IPS DF 19.7 (cell line): ENCODE results near the gene ARMC12.
"Not testable (repeated sequence)": the region's sequence is repeated elsewhere in the genome, so short reads cannot be mapped to it uniquely, and the experiment has no call there.

Experiments used
- DNase-seq: peaks from one replicate; pipeline ENCODE4 v3.0.0-alpha.2; 2013; ENCODE audit warnings: low read depth, low spot score

Gene ARMC12

DNA sequence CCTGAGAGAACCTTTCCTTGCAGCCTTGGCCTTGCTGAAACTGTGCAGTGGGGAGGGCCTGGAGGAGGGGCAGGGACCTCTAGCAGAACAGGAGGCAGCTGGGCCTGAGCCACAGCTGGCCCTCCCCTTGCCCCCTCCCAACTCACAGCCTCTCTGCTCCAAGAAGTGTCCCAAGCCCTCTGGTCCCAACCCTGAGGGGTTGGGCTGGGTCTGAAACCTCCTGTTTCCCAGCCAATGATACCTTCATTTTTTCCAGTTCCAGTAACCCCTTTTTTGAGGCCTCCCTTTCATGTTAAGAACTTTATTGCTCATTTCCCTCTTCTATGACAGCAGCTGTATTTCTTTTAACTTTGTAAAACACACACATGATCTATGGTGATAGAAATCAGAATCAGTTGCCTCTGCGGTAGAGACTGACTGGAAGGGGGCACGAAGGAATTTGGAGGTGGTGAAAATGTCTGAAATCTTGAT lies 17.9 kb upstream of the ARMC12 start:
- no peak for DNase-seq

GRCh38 chr6:35719404-35719829 lies 17.4 kb upstream of the ARMC12 start:
- DNase-seq = no peak

- DNase-seq = no peak
Measured at GRCh38 chr6:35719830-35720733, 16.8 kb upstream of the ARMC12 start.

DNA sequence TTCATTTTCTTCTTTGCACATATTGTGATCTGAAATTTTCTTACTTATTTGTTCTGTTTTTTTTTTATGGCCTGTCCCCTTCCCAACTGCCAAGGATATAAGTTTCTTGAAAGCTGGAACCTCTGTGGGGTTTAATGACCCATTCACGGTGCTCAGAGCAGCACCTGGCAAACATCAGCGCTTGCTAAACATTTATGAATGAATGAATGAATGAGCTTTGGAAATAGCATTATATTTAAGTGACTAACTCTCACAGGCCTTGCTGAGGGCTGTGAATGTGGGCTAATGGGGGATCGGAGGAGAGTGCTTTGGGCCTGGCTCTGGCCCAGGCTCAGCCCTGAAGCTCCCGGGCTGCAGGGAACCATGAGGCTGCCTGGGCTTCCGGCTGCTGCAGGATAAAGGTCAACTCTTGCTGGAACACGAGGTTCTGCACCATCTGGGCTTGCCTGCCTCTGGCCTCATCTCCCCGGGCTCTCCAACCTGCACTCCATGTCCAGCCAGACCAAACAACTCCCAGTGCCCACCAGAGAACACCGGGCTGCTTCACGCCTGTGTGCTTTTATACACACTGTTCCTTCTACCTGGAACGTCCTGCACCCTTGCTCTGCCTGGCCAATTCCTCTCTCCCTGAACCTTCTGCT lies 14.6 kb upstream of the ARMC12 start:
- DNase-seq = no peak

- no peak for DNase-seq
Measured at GRCh38 chr6:35723587-35723986, 13.2 kb upstream of the ARMC12 start.

- no peak for DNase-seq
Measured at GRCh38 chr6:35724059-35724458, 12.8 kb upstream of the ARMC12 start.

GRCh38 chr6:35724471-35724870 lies 12.4 kb upstream of the ARMC12 start:
- DNase-seq = no peak

GRCh38 chr6:35725081-35725708 lies 11.6 kb upstream of the ARMC12 start:
- DNase-seq = no peak

DNA sequence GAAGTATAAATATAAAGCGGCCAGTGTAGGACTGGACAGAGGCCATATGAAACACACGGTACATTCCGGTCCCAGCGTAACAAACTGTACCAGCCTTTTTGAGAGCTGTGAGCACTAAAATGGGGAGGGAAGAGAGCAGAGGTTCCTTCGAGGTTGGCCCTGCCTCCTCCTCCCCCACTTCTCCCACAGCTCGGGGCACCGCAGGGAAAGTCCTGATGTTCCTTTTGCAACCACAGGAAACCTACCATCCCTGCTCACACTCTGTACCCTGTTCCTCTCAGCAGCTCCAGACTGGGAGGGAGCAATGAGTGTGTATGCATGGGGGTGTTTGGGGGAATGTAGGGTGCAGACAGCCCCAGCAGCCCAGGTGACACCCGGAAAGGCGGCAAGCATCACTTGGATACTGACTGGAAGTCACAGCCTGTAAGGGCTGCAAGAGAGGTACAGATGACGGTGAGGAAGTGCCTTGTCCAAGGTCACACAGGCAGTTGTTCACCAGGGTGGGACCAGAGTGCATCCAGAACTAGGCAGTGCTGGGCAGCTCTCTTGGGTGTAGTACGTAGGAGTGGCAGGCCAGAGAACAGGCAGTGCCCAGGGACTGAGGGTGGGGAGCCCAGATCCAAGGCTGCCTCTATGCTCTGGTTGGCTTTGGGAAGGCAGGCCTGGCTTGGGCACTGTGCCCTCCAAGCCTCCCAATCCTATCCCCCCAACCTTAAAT lies 11.0 kb upstream of the ARMC12 start:
- DNase-seq = no peak

GRCh38 chr6:35727231-35727934 lies 9.4 kb upstream of the ARMC12 start:
- DNase-seq = no peak

- DNase-seq = no peak
Measured at GRCh38 chr6:35727935-35728682, 8.7 kb upstream of the ARMC12 start.

GRCh38 chr6:35728683-35729678 lies 7.9 kb upstream of the ARMC12 start:
- no peak for DNase-seq

DNA sequence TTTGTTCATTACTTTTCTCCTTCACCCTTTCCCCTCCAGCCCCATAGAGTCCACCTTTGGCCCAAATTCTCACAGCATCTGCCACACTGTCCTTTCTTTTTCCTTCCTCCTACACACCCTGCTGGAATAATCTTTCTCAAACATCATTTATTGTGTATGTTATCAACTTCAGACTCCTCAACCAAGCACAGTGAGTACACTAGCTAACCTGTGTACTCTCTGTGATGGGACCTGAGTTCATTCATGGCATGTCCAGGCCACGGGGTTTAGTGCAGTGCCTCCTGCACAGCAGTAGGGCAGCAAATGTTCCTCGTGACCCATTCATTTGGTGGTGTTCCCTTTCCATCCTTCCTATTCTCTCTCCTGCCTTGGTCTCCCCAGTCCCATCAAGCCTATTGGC lies 7.1 kb upstream of the ARMC12 start:
- no peak for DNase-seq

DNA sequence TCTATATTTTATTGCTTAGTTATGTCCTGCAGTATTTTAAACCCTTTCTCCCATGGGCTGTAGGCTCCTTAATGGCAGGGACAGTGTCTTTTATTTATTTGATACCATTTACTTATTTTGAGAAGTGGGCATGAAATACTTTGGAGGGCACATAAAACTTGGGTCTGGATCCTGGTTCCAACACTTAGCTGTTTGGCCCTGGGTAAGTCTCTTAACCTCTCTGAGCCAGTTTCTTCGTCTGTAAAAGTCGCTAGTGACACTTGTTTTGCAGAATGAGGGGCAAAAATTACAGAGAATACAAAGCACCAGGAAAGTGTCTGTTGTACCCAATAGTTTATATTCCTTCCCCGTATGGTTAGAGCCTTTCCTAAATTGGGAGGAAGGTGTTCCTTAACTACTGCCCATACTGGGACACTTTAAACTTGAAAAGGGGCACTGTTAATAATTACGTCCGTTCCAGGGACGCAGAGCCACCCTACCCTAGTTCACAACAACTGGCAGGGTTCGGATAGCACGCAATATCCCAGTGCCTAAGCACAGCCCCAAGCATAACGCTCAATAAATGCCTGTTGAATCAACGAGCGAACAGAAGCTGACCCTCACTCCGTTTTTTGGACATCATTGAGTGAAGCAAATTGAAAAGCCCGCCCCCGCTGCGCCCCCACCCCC lies 6.0 kb upstream of the ARMC12 start:
- DNase-seq = no peak

DNA sequence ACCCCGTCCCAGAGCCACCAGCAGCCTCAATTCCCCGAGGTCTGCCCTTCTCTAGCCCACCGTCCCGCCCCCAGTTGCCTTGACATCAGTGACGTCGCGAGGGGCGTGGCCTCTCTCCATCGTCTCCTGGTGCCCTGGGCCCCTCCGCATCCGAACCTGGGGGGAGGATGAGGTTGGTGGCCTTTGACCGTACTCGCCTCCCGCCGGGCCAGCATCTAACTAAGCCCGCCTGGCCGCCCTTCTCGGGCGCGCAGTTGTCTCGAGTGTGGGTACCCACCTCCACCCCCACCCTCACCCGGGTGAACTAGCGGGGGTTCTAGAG lies 5.5 kb upstream of the ARMC12 start:
- no peak for DNase-seq

DNA sequence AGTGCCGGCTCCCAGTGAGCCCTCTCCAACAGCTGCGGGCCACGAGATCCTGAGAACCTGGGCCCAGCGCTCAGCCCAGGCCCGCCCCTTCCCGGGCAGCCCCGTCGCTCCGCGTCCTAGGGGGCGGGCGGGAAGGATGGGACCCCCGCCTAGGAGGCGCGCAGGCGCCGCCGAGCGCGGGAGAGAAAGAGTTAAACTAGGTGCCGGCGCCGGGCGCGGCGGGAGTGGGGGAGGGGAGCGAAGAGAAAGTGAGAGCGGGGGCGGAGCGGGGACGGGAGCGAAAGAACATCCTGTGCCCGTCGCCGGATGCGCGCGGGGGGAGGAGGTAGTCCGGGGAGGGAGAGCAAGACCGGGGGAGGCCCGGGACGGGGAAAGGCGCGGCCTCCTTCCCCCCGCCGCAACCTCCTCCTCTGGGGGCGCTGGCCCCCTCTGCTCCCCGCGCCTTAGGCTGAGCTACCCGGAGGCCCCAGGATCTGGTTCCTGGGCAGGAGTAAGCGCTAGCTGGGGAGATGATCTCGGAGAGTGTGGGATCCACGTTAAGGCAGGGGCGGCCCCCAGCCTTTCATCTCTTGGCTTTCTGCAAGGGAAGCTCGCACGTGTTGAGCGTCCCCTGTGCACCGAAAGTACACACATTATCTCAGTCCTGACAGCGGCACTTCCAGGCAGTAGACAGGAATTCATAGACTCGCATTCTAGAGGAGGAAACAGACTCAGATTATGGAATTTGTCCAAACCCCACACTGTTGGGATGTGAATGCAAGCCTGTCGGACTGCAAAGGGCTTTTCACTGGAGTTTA lies 4.9 kb upstream of the ARMC12 start:
- DNase-seq = no peak

DNA sequence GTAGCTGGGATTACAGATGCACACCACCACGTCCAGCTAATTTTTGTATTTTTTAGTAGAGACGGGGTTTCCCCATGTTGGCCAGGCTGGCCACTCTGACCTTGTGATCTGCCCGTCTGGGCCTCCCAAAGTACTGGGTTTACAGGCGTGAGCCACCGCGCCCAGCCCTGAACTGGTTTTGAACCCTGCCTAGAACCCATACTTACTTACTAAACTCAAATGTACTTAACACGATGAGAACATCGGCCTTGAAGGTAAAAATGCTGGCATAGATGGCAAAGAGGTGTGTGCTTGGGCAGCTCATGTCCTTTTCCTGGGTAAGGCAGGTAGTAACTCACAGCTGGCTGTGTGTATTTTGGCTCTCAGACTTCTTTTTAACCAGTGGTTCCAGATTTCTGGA lies 3.2 kb upstream of the ARMC12 start:
- no peak for DNase-seq

DNA sequence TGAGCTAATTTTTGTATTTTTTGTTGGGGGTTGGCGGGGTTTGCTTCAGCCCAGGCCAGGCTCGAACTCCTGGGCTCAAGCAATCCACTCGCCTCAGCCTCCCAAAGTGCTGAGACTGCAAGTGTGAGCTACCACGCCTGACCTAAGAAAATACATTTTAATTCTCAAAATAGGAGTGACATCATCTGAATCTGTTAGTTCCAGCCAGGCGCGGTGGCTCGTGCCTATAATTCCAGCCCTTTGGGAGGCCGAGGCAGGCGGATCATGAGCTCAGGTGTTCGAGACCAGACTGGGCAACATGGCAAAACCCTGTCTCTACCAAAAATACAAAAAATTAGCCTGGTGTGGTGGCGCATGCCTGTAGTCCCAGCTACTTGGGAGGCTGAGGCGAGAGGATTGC lies 2.5 kb upstream of the ARMC12 start:
- not testable (repeated sequence) for DNase-seq
